Small intestine (tissue), 7 donors: Measurements from ENCODE around the gene CGB1. TPM values are rescaled to one million over a fixed set of nuclear protein-coding genes. Genes with fewer than 3 reads are reported as not detected.
"Not testable (repeated sequence)": the region's sequence is repeated elsewhere in the genome, so short reads cannot be mapped to it uniquely, and the experiment has no call there.

Experiments
- DNase-seq, 2 donors: peaks; one replicate each; pipeline versions ENCODE4 v3.0.0 to v3.0.0-alpha.2; 2013
- FAIRE-seq: peaks from 2 replicates; lab custom pipeline; 2012; peaks lifted over from hg19 to GRCh38; lab: Jason Lieb, UNC
- H3K27ac ChIP-seq, 3 donors: one replicate each; pipeline ENCODE4 v1.5.1; 2013; ENCODE audit warnings: low read length in 2 of 3, mild to moderate bottlenecking in 2 of 3, control low read depth in 1 of 3, inconsistent platforms in 1 of 3, low read depth in 1 of 3, moderate library complexity in 1 of 3
- H3K27me3 ChIP-seq, 3 donors: one replicate each; pipeline ENCODE4 v1.6.1; 2013; ENCODE audit warnings: low read length in 3 of 3, inconsistent platforms in 1 of 3; ENCODE audit not compliant: control insufficient read depth in 3 of 3, insufficient read depth in 3 of 3
- H3K36me3 ChIP-seq, 3 donors: one replicate each; pipeline ENCODE4 v1.6.1; 2013; ENCODE audit warnings: low read length in 3 of 3, inconsistent platforms in 1 of 3, low read depth in 1 of 3, mild to moderate bottlenecking in 1 of 3, moderate library complexity in 1 of 3; ENCODE audit not compliant: control insufficient read depth in 3 of 3, insufficient read depth in 2 of 3
- H3K4me1 ChIP-seq, 3 donors: one replicate each; pipeline ENCODE4 v1.6.1; 2013; ENCODE audit warnings: low read length in 2 of 3, inconsistent platforms in 1 of 3, low read depth in 1 of 3, mild to moderate bottlenecking in 1 of 3, moderate library complexity in 1 of 3; ENCODE audit not compliant: control insufficient read depth in 3 of 3, insufficient read depth in 2 of 3
- H3K4me3 ChIP-seq, 3 donors: one replicate each; pipeline ENCODE4 v1.5.1; 2013; ENCODE audit warnings: low read length in 3 of 3, control low read depth in 1 of 3, inconsistent platforms in 1 of 3, low read depth in 1 of 3, mild to moderate bottlenecking in 1 of 3, moderate library complexity in 1 of 3
- H3K9me3 ChIP-seq, 2 donors: one replicate each; pipeline ENCODE4 v1.6.1; 2013; ENCODE audit warnings: low read depth in 1 of 2, low read length in 1 of 2; ENCODE audit not compliant: control insufficient read depth in 2 of 2, insufficient read depth in 1 of 2
- WGBS, 3 donors: extraction: QIAGEN DNeasy Blood & Tissue Kit; methylation state at CpG; one replicate each; pipeline ENCODE4 v1.1.7; 2013; 5-methylcytosine and 5-hydroxymethylcytosine counted together
- polyA plus RNA-seq, 4 donors: library from polyadenylated mRNA; stranded (reverse) in 3 of 4; unstranded in 1 of 4; fragments of 200-250 nt in 3 of 4; fragments of 120-200 nt in 1 of 4; gene quantifications; one replicate each; pipeline versions ENCODE4 v1.2.1 to v1.2.3, GENCODE V29; 2013
- donor health status: healthy with polysubstance abuse.
- donor health status: control.
- donor health status: control.
- donor health status: Bipolar disorder and iron deficiency.
- donor health status: healthy.

CGB1 gene
- polyA plus RNA-seq, 4 donors, result not detected

GRCh38 chr19:49056902-49057596 lies 20.4 kb upstream of the CGB1 start:
- not testable (repeated sequence) for H3K27ac ChIP-seq, H3K36me3 ChIP-seq, DNase-seq, H3K9me3 ChIP-seq, FAIRE-seq
- 3% methylated on average over 27 to 34 of the region's 34 CpGs for WGBS, 3 donors
- Histone ChIP-seq H3K27me3 (peaks cover 0 to 66% (median 8%) of the 10 kb centered on the region in 3 donors), H3K4me1 (peaks cover 0 to 17% (median 2%) of the 10 kb centered on the region in 3 donors), H3K4me3 (peak overlapping the region in 2 of 3 donors; percentile 40 to 62)

- Histone ChIP-seq H3K4me3 (peak overlapping the region; percentile 25 to 62 (median 40)), H3K27ac (no peak overlapping the region), H3K36me3 (no peaks in the 10 kb centered on the region), H3K4me1 (peaks cover 0 to 17% (median 2%) of the 10 kb centered on the region in 3 donors), H3K27me3 (peaks cover 0 to 59% (median 8%) of the 10 kb centered on the region in 3 donors), H3K9me3 (peaks cover 0 to 2% of the 10 kb centered on the region in 2 donors)
- WGBS, 3 donors, result 1% methylated on average over 59 to 63 of the region's 63 CpGs
- DNase-seq (peak; percentile 52 to 74), FAIRE-seq (no peak)
Measured at GRCh38 chr19:49056101-49056901, 19.6 kb upstream of the CGB1 start.

GRCh38 chr19:49050376-49051033 lies 13.8 kb upstream of the CGB1 start:
- not testable (repeated sequence) for DNase-seq, H3K27me3 ChIP-seq, H3K36me3 ChIP-seq, H3K4me3 ChIP-seq, H3K27ac ChIP-seq, FAIRE-seq, H3K9me3 ChIP-seq, H3K4me1 ChIP-seq
- 52 to 70% (median 61%) methylated on average over 24 of the region's 24 CpGs for WGBS, 3 donors

- H3K27ac ChIP-seq, FAIRE-seq, H3K36me3 ChIP-seq, H3K4me1 ChIP-seq, H3K4me3 ChIP-seq, H3K27me3 ChIP-seq, H3K9me3 ChIP-seq, DNase-seq: not testable (repeated sequence)
- 66 to 80% (median 80%) methylated on average over 2 to 3 of the region's 4 CpGs for WGBS, 3 donors
Measured at GRCh38 chr19:49049834-49050233, 13.1 kb upstream of the CGB1 start.

- FAIRE-seq, H3K36me3 ChIP-seq, DNase-seq, H3K4me1 ChIP-seq, H3K9me3 ChIP-seq, H3K4me3 ChIP-seq, H3K27me3 ChIP-seq, H3K27ac ChIP-seq: not testable (repeated sequence)
- 40 to 70% (median 68%) methylated on average over 10 of the region's 12 CpGs for WGBS, 3 donors
Measured at GRCh38 chr19:49049011-49049410, 12.3 kb upstream of the CGB1 start, which contains the start of gene CGB8. Gene CGB8, minus strand, starts transcription at chr19:49049111. Its CDS starts 372 bp downstream, at chr19:49048739.

- 53 to 66% (median 62%) methylated on average over 14 of the region's 15 CpGs for WGBS, 3 donors
- not testable (repeated sequence) for H3K4me3 ChIP-seq, FAIRE-seq, H3K9me3 ChIP-seq, H3K4me1 ChIP-seq, H3K27ac ChIP-seq, H3K36me3 ChIP-seq, DNase-seq, H3K27me3 ChIP-seq
Measured at GRCh38 chr19:49043548-49043947, 6.9 kb upstream of the CGB1 start, which contains the start of gene CGB5. Gene CGB5, plus strand, starts transcription at chr19:49043848. Its CDS starts 362 bp downstream, at chr19:49044210.

- 78 to 88% (median 81%) methylated on average over 2 of the region's 4 CpGs for WGBS, 3 donors
- H3K36me3 ChIP-seq, H3K9me3 ChIP-seq, H3K27ac ChIP-seq, DNase-seq, H3K4me1 ChIP-seq, H3K27me3 ChIP-seq, H3K4me3 ChIP-seq, FAIRE-seq: not testable (repeated sequence)
Measured at GRCh38 chr19:49042666-49043065, 6.0 kb upstream of the CGB1 start.

- H3K27ac ChIP-seq, result no peak overlapping the region
- H3K4me3 ChIP-seq, result no peak overlapping the region
- no peak for FAIRE-seq
- no peaks in the 10 kb centered on the region for H3K36me3 ChIP-seq
- H3K4me1 ChIP-seq, result no peaks in the 10 kb centered on the region
- no peaks in the 10 kb centered on the region for H3K9me3 ChIP-seq
- H3K27me3 ChIP-seq, result no peaks in the 10 kb centered on the region
- no peak for DNase-seq
- 58 to 72% (median 67%) methylated on average over 15 to 17 of the region's 17 CpGs for WGBS, 3 donors
Measured at GRCh38 chr19:49042177-49042576, 5.5 kb upstream of the CGB1 start.
